Endothelial cell of umbilical vein (primary cell): ENCODE results near the gene TES.

Experiments used
- EZH2 ChIP-seq: IDR thresholded peaks from 2 replicates; pipeline ENCODE4 v1.6.1; 2012; ENCODE audit warnings: borderline replicate concordance, low read depth, mild to moderate bottlenecking, moderate library complexity, low read length, inconsistent platforms; ENCODE audit not compliant: severe bottlenecking
- JUN ChIP-seq: IDR thresholded peaks from 2 replicates; pipeline ENCODE4 v1.6.1; 2011; ENCODE audit warnings: borderline replicate concordance, low read depth; ENCODE audit not compliant: insufficient read length, insufficient read depth
- MAX ChIP-seq: IDR thresholded peaks from 2 replicates; pipeline ENCODE4 v1.6.1; 2011; ENCODE audit not compliant: insufficient read depth, insufficient read length
- MYC ChIP-seq: IDR thresholded peaks from one replicate; pipeline ENCODE4 v1.6.1; 2011; ENCODE audit warnings: mild to moderate bottlenecking, low read depth, low read length
- POLR2A ChIP-seq: IDR thresholded peaks from 2 replicates; pipeline ENCODE4 v1.6.1; 2012; ENCODE audit warnings: low read depth, mild to moderate bottlenecking, control low read depth, low read length
- POLR2AphosphoS5 ChIP-seq: IDR thresholded peaks from 2 replicates; pipeline ENCODE4 v1.6.1; 2012; ENCODE audit warnings: low read depth, mild to moderate bottlenecking, control low read depth, low read length, moderate library complexity; ENCODE audit not compliant: insufficient read depth
- TF ChIP-seq, protein P1 (sequence below), 2 donors: IDR thresholded peaks; 1 replicate in 1 of 2; 2 replicates in 1 of 2; pipeline ENCODE4 v1.5.1; 2011; ENCODE audit warnings: low read length in 2 of 2, mild to moderate bottlenecking in 2 of 2, moderate library complexity in 2 of 2, control low read depth in 1 of 2, inconsistent platforms in 1 of 2, low read depth in 1 of 2; ENCODE audit not compliant: insufficient read depth in 1 of 2; ENCODE audit errors: extremely low read depth in 1 of 2

GRCh38 chr7:116223588-116223987, 13.2 kb downstream of the TES start:
- TF ChIP-seq, protein P1, sequence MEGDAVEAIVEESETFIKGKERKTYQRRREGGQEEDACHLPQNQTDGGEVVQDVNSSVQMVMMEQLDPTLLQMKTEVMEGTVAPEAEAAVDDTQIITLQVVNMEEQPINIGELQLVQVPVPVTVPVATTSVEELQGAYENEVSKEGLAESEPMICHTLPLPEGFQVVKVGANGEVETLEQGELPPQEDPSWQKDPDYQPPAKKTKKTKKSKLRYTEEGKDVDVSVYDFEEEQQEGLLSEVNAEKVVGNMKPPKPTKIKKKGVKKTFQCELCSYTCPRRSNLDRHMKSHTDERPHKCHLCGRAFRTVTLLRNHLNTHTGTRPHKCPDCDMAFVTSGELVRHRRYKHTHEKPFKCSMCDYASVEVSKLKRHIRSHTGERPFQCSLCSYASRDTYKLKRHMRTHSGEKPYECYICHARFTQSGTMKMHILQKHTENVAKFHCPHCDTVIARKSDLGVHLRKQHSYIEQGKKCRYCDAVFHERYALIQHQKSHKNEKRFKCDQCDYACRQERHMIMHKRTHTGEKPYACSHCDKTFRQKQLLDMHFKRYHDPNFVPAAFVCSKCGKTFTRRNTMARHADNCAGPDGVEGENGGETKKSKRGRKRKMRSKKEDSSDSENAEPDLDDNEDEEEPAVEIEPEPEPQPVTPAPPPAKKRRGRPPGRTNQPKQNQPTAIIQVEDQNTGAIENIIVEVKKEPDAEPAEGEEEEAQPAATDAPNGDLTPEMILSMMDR (IDR thresholded peaks at IDR 0.05; ENCODE audit: extremely low read depth in 1 of 2, insufficient read depth in 1 of 2, low read depth in 1 of 2, low read length in 2 of 2): no peak
- no peak for TF ChIP-seq JUN
- TF ChIP-seq MAX: no peak
- TF ChIP-seq POLR2A: no peak
- TF ChIP-seq POLR2AphosphoS5: no peak
- TF ChIP-seq MYC: no peak
- no peak for TF ChIP-seq EZH2
